ENCODE results near the gene CDHR3. TPM values are rescaled to one million over a fixed set of nuclear protein-coding genes. Genes with fewer than 3 reads are reported as not detected.

CDHR3 gene
- total RNA-seq, 1 experiment from 2014 or later, result 8.7 TPM

GRCh38 chr7:106067678-106068077 lies 104.6 kb downstream of the CDHR3 start:
- CTCF ChIA-PET, result no interaction called here
- peaks cover 87% of the 10 kb centered on the region for H3K4me1 ChIP-seq (replicated peaks; ENCODE audit: insufficient read depth)

GRCh38 chr7:106068538-106068961 lies 105.5 kb downstream of the CDHR3 start:
- ChIA-PET CTCF (no interaction called here), POLR2A (ENCODE audit: unreplicated experiment) (no interaction called here)
- no peak overlapping the region for H2AFZ ChIP-seq
- DNase-seq, result no peak
- H3K4me1 ChIP-seq (replicated peaks; ENCODE audit: insufficient read depth), result peaks cover 87% of the 10 kb centered on the region
- no peaks in the 10 kb centered on the region for H3K36me3 ChIP-seq (ENCODE audit: low read depth)
- intact Hi-C loops (cut with micrococcal nuclease; ENCODE audit: unreplicated experiment), result loop anchor here (5.0 kb wide), 2 partner anchors 704 to 1126 kb away; no protein-coding TSS in a partner anchor
- BruUV-seq (replicated peaks), result no TSS peak
- no peaks in the 10 kb centered on the region for H3K27me3 ChIP-seq (ENCODE audit: insufficient read depth, low read depth)
- H3K79me2 ChIP-seq (ENCODE audit: low read depth), result no peaks in the 10 kb centered on the region
- no peak overlapping the region for H3K4me2 ChIP-seq
- TF ChIP-seq EZH2 (IDR thresholded peaks at IDR 0.05; ENCODE audit: low read depth) (no peak), CTCF (conservative IDR thresholded peaks at IDR 0.05) (no peak)
- H3K4me3 ChIP-seq, result no peak overlapping the region
- no peaks in the 10 kb centered on the region for H3K9me3 ChIP-seq (ENCODE audit: insufficient read depth, low read depth)
- no peak overlapping the region for H3K27ac ChIP-seq
- H3F3A ChIP-seq (ENCODE audit: insufficient read depth, low read depth), result peaks cover 58% of the 10 kb centered on the region
- no peaks in the 10 kb centered on the region for H3K9me2 ChIP-seq (ENCODE audit: insufficient read depth)
- no peaks in the 10 kb centered on the region for H4K20me1 ChIP-seq (ENCODE audit: insufficient read depth)

More at GRCh38 chr7:106067678-106068077, 104.6 kb downstream of the CDHR3 start:
- no peaks in the 10 kb centered on the region for H3K9me3 ChIP-seq (ENCODE audit: insufficient read depth, low read depth)
- no peak overlapping the region for H2AFZ ChIP-seq
- H4K20me1 ChIP-seq (ENCODE audit: insufficient read depth), result no peaks in the 10 kb centered on the region
- H3F3A ChIP-seq (ENCODE audit: insufficient read depth, low read depth), result peaks cover 66% of the 10 kb centered on the region
- no peaks in the 10 kb centered on the region for H3K27me3 ChIP-seq (ENCODE audit: insufficient read depth, low read depth)
- no peaks in the 10 kb centered on the region for H3K36me3 ChIP-seq (ENCODE audit: low read depth)
- H3K79me2 ChIP-seq (ENCODE audit: low read depth), result no peaks in the 10 kb centered on the region
- no peak for TF ChIP-seq CTCF (conservative IDR thresholded peaks at IDR 0.05)
- no peak for TF ChIP-seq EZH2 (IDR thresholded peaks at IDR 0.05; ENCODE audit: low read depth)
- no peak for DNase-seq
- POLR2A ChIA-PET (ENCODE audit: unreplicated experiment), result interaction anchor here (0.5 kb wide), 1 partner anchor 9 kb away, joined by 3 read pairs; no protein-coding TSS in a partner anchor
- BruUV-seq (replicated peaks), result no TSS peak
- H3K4me2 ChIP-seq, result no peak overlapping the region
- no peak overlapping the region for H3K4me3 ChIP-seq
- no peak overlapping the region for H3K27ac ChIP-seq
- H3K9me2 ChIP-seq (ENCODE audit: insufficient read depth), result no peaks in the 10 kb centered on the region
- intact Hi-C loops (cut with micrococcal nuclease; ENCODE audit: unreplicated experiment), result loop anchor here (5.0 kb wide), 2 partner anchors 705 to 1125 kb away; no protein-coding TSS in a partner anchor

- intact Hi-C loops (cut with micrococcal nuclease; ENCODE audit: unreplicated experiment), result loop anchor here (1.0 to 5.0 kb wide), 3 partner anchors 11 to 1127 kb away; no protein-coding TSS in a partner anchor
- ChIA-PET POLR2A (ENCODE audit: unreplicated experiment) (no interaction called here), CTCF (interaction anchor here (0.6 kb wide), 1 partner anchor 334 kb away, joined by 3 read pairs; no protein-coding TSS in a partner anchor)
- DNase-seq, result peak; percentile 68 to 71
- Histone ChIP-seq H3K4me3 (no peak overlapping the region), H3K27me3 (ENCODE audit: insufficient read depth, low read depth) (no peaks in the 10 kb centered on the region), H4K20me1 (ENCODE audit: insufficient read depth) (no peaks in the 10 kb centered on the region), H3K9me2 (ENCODE audit: insufficient read depth) (no peaks in the 10 kb centered on the region), H3K4me2 (0 out of 2 replicates have a peak overlapping the region, but pooled peaks have one; percentile 20), H3F3A (ENCODE audit: insufficient read depth, low read depth) (peaks cover 54% of the 10 kb centered on the region), H3K4me1 (replicated peaks; ENCODE audit: insufficient read depth) (peaks cover 83% of the 10 kb centered on the region), H2AFZ (no peak overlapping the region), H3K9me3 (ENCODE audit: insufficient read depth, low read depth) (no peaks in the 10 kb centered on the region), H3K27ac (no peak overlapping the region), H3K36me3 (ENCODE audit: low read depth) (no peaks in the 10 kb centered on the region), H3K79me2 (ENCODE audit: low read depth) (no peaks in the 10 kb centered on the region)
- TF ChIP-seq EZH2 (IDR thresholded peaks at IDR 0.05; ENCODE audit: low read depth) (no peak), CTCF (conservative IDR thresholded peaks at IDR 0.05) (no peak)
- BruUV-seq (replicated peaks), result no TSS peak
These were observed 105.9 kb downstream of the CDHR3 start for GRCh38 chr7:106068986-106069385.
